Measurements from ENCODE around the gene LSMEM2.

DNA sequence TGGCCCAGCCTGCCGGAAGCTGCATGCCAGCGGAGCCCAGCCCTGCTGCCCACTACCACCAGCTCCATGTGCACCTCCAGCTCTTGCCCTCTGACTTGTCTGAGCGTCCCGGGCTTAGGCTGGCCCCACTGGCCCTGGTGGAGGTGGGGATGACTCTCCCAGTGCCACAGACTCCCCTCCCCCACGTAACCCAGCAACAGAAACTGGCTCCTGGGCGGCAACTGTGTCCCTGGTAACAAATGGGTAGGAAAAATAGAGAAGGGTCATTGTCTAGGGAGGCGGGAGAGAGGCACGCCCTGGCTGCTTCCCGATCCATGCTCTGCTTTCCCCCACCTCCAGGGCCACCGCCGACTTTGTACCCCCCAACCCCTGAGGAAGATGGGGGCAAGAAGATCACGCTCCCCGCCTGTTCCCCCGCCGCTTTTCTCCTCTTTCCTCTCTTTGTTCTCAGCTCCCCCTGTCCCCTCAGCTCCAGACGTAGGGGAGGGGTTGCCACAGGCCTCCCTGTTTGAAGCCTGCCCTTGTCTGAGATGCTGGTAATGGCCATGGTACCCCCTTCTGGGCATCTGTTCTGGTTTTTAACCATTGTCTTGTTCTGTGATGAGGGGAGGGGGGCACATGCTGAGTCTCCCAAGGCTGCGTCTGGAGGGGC, 20.7 kb upstream of the LSMEM2 start:
- TF ChIP-seq, protein P1, sequence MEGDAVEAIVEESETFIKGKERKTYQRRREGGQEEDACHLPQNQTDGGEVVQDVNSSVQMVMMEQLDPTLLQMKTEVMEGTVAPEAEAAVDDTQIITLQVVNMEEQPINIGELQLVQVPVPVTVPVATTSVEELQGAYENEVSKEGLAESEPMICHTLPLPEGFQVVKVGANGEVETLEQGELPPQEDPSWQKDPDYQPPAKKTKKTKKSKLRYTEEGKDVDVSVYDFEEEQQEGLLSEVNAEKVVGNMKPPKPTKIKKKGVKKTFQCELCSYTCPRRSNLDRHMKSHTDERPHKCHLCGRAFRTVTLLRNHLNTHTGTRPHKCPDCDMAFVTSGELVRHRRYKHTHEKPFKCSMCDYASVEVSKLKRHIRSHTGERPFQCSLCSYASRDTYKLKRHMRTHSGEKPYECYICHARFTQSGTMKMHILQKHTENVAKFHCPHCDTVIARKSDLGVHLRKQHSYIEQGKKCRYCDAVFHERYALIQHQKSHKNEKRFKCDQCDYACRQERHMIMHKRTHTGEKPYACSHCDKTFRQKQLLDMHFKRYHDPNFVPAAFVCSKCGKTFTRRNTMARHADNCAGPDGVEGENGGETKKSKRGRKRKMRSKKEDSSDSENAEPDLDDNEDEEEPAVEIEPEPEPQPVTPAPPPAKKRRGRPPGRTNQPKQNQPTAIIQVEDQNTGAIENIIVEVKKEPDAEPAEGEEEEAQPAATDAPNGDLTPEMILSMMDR (IDR thresholded peaks at IDR 0.05), result no peak
- no peak for TF ChIP-seq POLR2A (IDR thresholded peaks at IDR 0.05)
